Erythroblast (primary cell): ENCODE measurements around the gene ANKRD31.
"Not testable (repeated sequence)": the region's sequence is repeated elsewhere in the genome, so short reads cannot be mapped to it uniquely, and the experiment has no call there.

Experiments
- GATA1 ChIP-seq: IDR thresholded peaks from 2 replicates; pipeline ENCODE4 v1.6.1; 2011; ENCODE audit warnings: low read depth, mild to moderate bottlenecking, control low read depth, low read length, moderate library complexity
- POLR2A ChIP-seq: IDR thresholded peaks from 2 replicates; pipeline ENCODE4 v1.6.1; 2011; ENCODE audit warnings: mild to moderate bottlenecking, low read length

GRCh38 chr5:75161508-75161907 lies 75.2 kb downstream of the ANKRD31 start:
- TF ChIP-seq POLR2A, GATA1: not testable (repeated sequence)
